Brain microvascular endothelial cell (primary cell): ENCODE measurements around the gene ATL1.
A peak's percentile ranks its signal among the peaks of the same experiment; 100 is the strongest.

Source experiments
- DNase-seq: peaks from one replicate; pipeline ENCODE4 v3.0.0-alpha.2; 2020
- H3K27ac ChIP-seq: fragments of 250-450 bp; sonication (Bioruptor Pico); 2 replicates; pipeline ENCODE4 v1.5.1; 2020; ENCODE audit warnings: mild to moderate bottlenecking, moderate library complexity
- H3K27me3 ChIP-seq: fragments of 250-450 bp; sonication (Bioruptor Pico); replicated peaks from 2 replicates; pipeline ENCODE4 v1.5.1; 2020; ENCODE audit warnings: mild to moderate bottlenecking
- H3K36me3 ChIP-seq: fragments of 250-450 bp; sonication (Bioruptor Pico); replicated peaks from 2 replicates; pipeline ENCODE4 v1.5.1; 2020; ENCODE audit warnings: mild to moderate bottlenecking
- H3K4me3 ChIP-seq: 2 replicates; pipeline ENCODE4 v1.5.1; 2011; ENCODE audit warnings: low read depth, mild to moderate bottlenecking, control low read depth, low read length, moderate library complexity
- in situ Hi-C: cut with HindIII; loops from 2 replicates; pipeline ENCODE4 v1.10.0; 2017; ENCODE audit warnings: low sequenced_read_pairs, low pct_ligation_motif_present
- TF ChIP-seq, protein P1 (sequence below): IDR thresholded peaks from 2 replicates; pipeline ENCODE4 v1.5.1; 2011; ENCODE audit warnings: low read depth, mild to moderate bottlenecking, moderate library complexity, low read length, control low read depth, inconsistent platforms; ENCODE audit errors: missing control alignments

Gene ATL1

DNA sequence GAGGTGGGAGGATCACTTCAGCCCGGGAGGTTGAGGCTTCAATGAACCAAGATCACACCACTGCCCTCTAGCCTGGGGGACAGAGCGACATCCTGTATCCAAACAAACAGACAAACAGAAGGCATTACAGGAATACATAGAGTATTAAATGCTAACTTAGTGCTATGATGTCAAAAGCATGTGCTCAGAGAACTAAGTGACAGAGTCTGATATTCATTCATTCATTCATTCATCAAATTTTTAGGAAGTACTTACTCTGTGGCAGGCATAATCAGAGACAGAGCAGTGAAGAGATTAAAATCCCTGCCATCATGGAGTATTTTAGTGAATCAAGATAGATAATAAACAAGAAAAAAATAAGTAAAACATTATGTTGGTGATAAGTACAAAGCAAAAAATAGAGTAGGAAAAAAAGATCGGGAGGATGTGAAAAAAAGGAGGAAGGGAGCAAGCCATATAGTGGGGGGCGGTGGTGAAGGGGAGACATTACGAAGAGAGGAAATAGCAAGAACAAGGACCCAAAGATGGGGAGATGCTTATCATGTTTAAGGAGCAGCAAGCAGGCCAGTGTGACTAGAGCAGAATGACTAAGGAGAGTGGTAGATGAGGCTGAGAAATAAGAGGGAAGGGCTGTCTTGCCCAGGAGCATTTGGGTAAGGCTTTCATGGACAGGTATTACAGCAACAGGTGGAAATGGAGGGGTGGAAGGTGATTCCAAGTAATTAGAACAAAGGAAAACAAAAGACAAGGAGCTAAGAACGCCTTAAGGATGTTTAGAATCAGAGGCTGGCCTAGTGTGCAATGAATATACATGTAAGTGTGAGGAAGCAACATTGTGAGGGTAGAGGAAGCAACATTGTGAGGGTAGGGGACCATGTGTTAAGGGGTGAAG is 30.4 kb upstream of the ATL1 start:
- Histone ChIP-seq H3K27me3 (no peaks in the 10 kb centered on the region), H3K27ac (peak overlapping the region; percentile 96), H3K4me3 (peak overlapping the region; percentile 84), H3K36me3 (peaks cover 3% of the 10 kb centered on the region)
- DNase-seq, result peak; percentile 34
- TF ChIP-seq, protein P1, sequence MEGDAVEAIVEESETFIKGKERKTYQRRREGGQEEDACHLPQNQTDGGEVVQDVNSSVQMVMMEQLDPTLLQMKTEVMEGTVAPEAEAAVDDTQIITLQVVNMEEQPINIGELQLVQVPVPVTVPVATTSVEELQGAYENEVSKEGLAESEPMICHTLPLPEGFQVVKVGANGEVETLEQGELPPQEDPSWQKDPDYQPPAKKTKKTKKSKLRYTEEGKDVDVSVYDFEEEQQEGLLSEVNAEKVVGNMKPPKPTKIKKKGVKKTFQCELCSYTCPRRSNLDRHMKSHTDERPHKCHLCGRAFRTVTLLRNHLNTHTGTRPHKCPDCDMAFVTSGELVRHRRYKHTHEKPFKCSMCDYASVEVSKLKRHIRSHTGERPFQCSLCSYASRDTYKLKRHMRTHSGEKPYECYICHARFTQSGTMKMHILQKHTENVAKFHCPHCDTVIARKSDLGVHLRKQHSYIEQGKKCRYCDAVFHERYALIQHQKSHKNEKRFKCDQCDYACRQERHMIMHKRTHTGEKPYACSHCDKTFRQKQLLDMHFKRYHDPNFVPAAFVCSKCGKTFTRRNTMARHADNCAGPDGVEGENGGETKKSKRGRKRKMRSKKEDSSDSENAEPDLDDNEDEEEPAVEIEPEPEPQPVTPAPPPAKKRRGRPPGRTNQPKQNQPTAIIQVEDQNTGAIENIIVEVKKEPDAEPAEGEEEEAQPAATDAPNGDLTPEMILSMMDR, result no peak
- in situ Hi-C loops, result no loop called here

DNA sequence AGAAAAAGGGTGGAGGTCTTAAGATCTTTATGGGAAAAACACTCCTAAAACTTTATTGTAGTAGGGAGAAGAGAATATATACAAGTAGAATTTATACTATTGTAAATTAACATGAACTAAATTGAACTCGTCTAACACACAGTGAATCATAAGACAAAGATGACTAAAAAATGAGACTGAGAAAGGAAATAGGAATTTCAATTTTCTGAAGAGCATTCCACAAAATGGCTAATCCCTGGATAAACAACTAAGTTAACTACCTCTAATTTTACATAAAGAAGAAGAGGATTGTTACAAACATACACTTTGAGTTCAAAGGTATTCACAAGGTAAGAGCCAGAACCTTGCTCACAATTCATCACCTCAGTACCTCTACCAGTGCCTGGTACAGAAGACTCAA is 29.6 kb upstream of the ATL1 start:
- TF ChIP-seq, protein P1, result no peak
- in situ Hi-C loops, result no loop called here
- Histone ChIP-seq H3K36me3 (peaks cover 3% of the 10 kb centered on the region), H3K27ac (peak overlapping the region; percentile 96), H3K27me3 (no peaks in the 10 kb centered on the region), H3K4me3 (peak overlapping the region; percentile 84)
- DNase-seq, result no peak

DNA sequence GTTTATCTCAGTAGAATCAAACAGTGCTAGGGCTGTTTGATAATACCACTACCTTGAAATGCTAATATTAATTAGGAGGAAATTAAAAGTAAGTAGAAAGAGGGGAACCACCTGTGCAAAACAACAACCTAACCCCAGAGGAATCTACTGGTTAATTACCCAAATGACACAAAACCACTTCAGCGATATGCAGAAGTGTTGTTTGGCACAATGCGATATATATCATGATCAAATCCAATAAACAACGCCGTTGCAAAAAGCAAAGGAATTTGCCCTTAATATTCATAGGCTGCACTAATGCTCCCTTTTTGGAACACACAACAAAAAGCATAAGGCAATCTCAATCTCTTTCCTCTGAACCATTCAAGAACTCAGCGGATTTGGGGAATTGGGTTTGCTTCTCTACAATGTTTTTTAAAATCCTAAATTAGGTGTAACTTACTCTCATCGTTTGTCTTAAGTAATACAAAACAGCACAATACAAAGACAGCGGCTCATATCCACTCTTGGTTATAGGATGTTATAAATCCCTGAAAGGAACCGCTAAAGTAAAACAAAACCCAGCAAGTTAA is 29.1 kb upstream of the ATL1 start:
- Histone ChIP-seq H3K27me3 (no peaks in the 10 kb centered on the region), H3K27ac (peak overlapping the region; percentile 96), H3K36me3 (peaks cover 3% of the 10 kb centered on the region), H3K4me3 (peak overlapping the region; percentile 84)
- in situ Hi-C loops, result no loop called here
- TF ChIP-seq, protein P1, result no peak
- no peak for DNase-seq

DNA sequence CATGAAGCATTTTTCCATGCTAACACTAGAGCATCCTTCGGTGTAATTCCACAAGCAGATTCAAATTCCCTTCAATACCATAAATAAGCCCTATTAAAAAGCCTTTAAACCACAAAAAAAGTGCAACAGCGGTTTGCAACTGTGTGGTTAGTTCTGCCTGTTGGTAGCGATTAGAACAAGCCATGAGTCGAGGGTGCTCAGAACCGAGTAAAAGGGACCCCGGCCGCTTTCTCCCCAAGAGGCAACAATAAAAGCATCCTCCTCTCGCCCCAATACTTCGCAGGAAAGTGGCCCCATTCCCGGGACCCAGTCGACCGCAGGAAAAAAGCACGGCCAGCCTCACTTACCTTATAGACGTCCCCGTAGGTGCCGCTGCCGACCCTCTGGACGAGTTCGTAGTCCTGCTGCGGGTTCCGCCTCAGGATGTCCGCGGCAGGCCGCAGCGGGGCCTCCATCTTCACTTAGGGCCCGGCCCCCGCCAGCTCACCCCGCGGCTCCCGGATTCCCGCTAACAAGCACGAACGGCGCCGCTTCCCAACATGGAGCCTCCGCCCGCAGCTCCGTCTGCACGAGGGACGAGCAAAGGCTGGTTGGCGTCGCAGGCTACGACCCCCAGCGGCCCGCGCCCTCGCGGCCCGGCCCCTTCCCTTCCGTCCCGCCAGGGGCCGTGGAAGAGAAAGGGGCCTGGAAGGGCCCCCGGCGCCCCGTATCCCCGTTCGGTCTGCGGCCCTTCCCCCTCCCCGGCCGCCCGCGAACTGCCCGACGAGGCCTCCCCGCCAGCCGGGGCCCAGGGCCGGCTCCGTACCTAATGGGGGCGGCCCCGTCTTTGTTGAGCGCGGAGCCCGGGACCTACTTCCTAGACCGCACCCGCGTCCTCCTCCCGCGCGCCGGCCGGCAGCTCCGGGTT is 28.1 kb upstream of the ATL1 start:
- DNase-seq, result peak; percentile 12
- Histone ChIP-seq H3K27ac (peak overlapping the region; percentile 96), H3K4me3 (peak overlapping the region; percentile 84), H3K27me3 (no peaks in the 10 kb centered on the region), H3K36me3 (peaks cover 3% of the 10 kb centered on the region)
- TF ChIP-seq, protein P1, result no peak
- in situ Hi-C loops, result no loop called here

DNA sequence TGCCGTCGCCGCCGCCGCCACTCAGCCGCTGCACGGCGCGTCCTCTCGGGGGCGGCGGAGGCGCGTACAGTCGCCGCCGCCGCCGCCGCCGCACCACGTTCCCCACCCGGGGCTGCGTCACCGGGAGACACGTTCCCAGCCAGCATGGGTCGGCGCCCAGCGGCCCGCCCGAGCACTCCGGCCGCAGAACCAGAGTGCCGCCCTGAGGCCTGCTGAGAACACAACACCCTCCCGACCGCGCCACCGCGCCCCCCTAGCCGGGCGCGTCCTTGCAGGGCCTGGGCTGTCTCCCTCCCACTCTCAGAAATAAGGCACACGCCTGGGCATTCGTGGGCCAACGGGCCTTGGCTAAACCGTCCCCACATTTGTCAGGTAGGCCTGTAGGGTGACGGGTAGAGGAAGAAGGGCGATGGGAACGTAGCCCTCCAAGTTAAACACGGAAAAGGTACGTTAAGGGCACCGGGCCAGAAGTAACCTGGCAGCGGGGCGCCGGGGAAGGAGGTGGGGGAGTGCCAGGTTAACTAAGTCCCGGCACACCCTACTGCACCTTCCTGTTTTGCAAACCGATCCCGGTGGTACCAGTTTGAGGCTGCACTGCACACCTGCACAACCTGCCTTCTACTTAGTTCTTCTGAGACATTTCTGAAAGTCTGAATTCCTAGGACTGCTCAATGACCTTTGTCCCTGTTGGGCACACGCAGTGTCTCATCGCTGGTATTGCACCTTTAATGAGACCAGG is 27.3 kb upstream of the ATL1 start, which contains the start of gene MAP4K5:
TSS of gene MAP4K5 (minus strand) at position 68 of the 739 bp plus-strand sequence. CDS start 520 bp downstream, outside the sequence.
- H3K4me3 ChIP-seq, result peak within 1 kb of the TSS; percentile 84
- peak; percentile 80 for DNase-seq
- H3K36me3 ChIP-seq, result peaks cover 3% of the 10 kb centered on the region
- no peaks in the 10 kb centered on the region for H3K27me3 ChIP-seq
- H3K27ac ChIP-seq, result peak within 1 kb of the TSS; percentile 96
- in situ Hi-C loops, result no loop called here
- TF ChIP-seq, protein P1, result peak; percentile 82
